Activated T-helper 2 cell treated with anti-CD3 and anti-CD28 coated beads, Interferon-gamma antibody, Interleukin-2, Interleukin-4, amounts not matched to agents 10 μg/mL and 5 μg/mL and 100 μg/mL, durations not matched to agents 14 hours and 24 hours and 36 hours (primary cell): ENCODE data around the gene SLC7A6OS. TPM values are rescaled to one million over a fixed set of nuclear protein-coding genes. Genes with fewer than 3 reads are reported as not detected.

Experiments
- DNase-seq: peaks from one replicate; pipeline ENCODE4 v3.0.0; 2021; ENCODE audit warnings: low spot score
- H3K27ac Mint-ChIP-seq: one replicate; pipeline ENCODE4 v1.8.0; 2021; ENCODE audit warnings: mixed read lengths
- H3K27me3 Mint-ChIP-seq: one replicate; pipeline ENCODE4 v1.8.0; 2021; ENCODE audit warnings: low read depth, mixed read lengths
- H3K36me3 Mint-ChIP-seq: one replicate; pipeline ENCODE4 v1.8.0; 2021; ENCODE audit warnings: low read depth, mixed read lengths
- H3K4me1 Mint-ChIP-seq: one replicate; pipeline ENCODE4 v1.8.0; 2021; ENCODE audit warnings: low read depth, mixed read lengths
- H3K4me3 Mint-ChIP-seq: one replicate; pipeline ENCODE4 v1.8.0; 2021; ENCODE audit warnings: low read depth, mild to moderate bottlenecking, moderate library complexity, mixed read lengths
- H3K9me3 Mint-ChIP-seq: one replicate; pipeline ENCODE4 v1.8.0; 2021; ENCODE audit warnings: mixed read lengths
- intact Hi-C: fragments of 100-400 bp; cut with micrococcal nuclease; formaldehyde crosslinking; loops from one replicate; pipeline ENCODE4 v1.15.1; 2023
- total RNA-seq: library from RNA; stranded (reverse); gene quantifications from 2 replicates; pipeline ENCODE4 v1.2.3, GENCODE V29; 2022

SLC7A6OS gene
- total RNA-seq, 1 donor from 2014 or later, result 24.7 TPM

DNA sequence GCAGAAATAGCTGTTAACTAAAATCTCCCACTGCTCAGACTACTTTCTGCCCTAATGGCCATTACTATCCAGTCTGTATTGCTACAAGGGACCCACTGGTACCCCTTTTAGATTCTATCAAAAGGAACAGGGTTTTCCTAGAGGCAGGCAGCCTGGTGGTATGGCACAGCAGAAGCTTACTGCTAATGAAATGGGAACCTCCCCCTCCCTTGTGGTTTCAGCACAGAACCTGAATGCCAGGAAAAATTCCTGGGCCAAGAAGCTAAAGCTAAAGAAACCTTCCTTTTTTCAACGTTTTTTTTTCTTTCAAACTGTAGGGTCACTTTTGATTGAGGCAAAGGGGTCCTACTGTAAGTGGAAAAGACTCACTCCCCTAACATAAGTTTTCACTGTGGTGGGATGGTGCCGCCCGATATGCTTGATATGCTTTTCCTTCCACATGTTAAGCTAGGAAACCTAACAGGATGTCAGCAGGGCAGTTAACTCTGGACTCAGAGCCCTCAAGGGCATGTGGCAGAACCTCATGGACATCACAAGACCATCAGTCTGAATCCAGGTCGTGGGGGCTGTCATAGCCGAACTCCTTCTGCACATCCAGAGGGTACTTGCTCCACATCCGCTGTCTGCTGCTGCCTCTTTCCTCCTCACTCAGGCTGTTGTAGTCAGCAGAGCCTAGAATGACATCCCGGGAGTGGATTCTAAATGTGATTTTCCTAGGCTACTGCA is 9.8 kb downstream of the SLC7A6OS start:
- H3K27ac Mint-ChIP-seq, result peak overlapping the region; percentile 40
- DNase-seq, result no peak
- peaks cover 3% of the 10 kb centered on the region for H3K4me1 Mint-ChIP-seq
- no peaks in the 10 kb centered on the region for H3K9me3 Mint-ChIP-seq
- H3K36me3 Mint-ChIP-seq, result peaks cover 92% of the 10 kb centered on the region
- no peak overlapping the region for H3K4me3 Mint-ChIP-seq
- no peaks in the 10 kb centered on the region for H3K27me3 Mint-ChIP-seq
- intact Hi-C loops, result no loop called here

GRCh38 chr16:68299571-68300453 is 10.9 kb downstream of the SLC7A6OS start:
- Mint-ChIP-seq H3K36me3 (peaks cover 93% of the 10 kb centered on the region), H3K4me1 (peaks cover 3% of the 10 kb centered on the region), H3K4me3 (no peak overlapping the region), H3K27ac (no peak overlapping the region), H3K27me3 (no peaks in the 10 kb centered on the region), H3K9me3 (no peaks in the 10 kb centered on the region)
- DNase-seq, result no peak
- intact Hi-C loops, result no loop called here

- no peak for DNase-seq
- no peak overlapping the region for H3K4me3 Mint-ChIP-seq
- H3K4me1 Mint-ChIP-seq, result peaks cover 1% of the 10 kb centered on the region
- no peaks in the 10 kb centered on the region for H3K27me3 Mint-ChIP-seq
- intact Hi-C loops, result no loop called here
- H3K9me3 Mint-ChIP-seq, result no peaks in the 10 kb centered on the region
- H3K27ac Mint-ChIP-seq, result no peak overlapping the region
- peaks cover 95% of the 10 kb centered on the region for H3K36me3 Mint-ChIP-seq
Observed at GRCh38 chr16:68298907-68299561, 11.7 kb downstream of the SLC7A6OS start.

DNA sequence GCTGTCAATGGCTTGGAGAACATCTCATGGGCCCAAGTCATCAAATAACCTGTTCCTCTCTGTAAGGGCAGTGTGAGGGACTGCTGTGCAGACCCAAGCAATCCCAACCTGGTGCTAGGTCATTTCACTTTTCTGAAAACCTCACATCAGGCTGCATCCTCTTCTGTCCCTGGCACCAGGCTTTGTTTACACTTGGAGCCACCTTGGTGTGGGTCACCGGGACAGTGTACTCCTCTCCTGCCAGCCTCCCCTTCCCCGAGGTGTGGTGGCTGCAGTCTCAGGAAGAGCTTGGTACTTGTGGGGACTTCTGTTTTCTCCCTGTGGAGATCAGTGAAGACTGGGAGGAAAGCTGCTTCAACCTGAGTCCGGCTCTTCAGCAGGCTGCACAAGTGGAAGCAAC is 12.4 kb downstream of the SLC7A6OS start:
- no peak for DNase-seq
- intact Hi-C loops, result no loop called here
- Mint-ChIP-seq H3K9me3 (no peaks in the 10 kb centered on the region), H3K4me3 (no peak overlapping the region), H3K27ac (peak overlapping the region; percentile 25), H3K36me3 (peaks cover 92% of the 10 kb centered on the region), H3K27me3 (no peaks in the 10 kb centered on the region), H3K4me1 (peaks cover 5% of the 10 kb centered on the region)

GRCh38 chr16:68297908-68298307 is 12.8 kb downstream of the SLC7A6OS start:
- Mint-ChIP-seq H3K9me3 (no peaks in the 10 kb centered on the region), H3K27ac (peak overlapping the region; percentile 25), H3K36me3 (peaks cover 93% of the 10 kb centered on the region), H3K4me3 (no peak overlapping the region), H3K4me1 (peaks cover 6% of the 10 kb centered on the region), H3K27me3 (no peaks in the 10 kb centered on the region)
- intact Hi-C loops, result no loop called here
- DNase-seq, result no peak

GRCh38 chr16:68296693-68297092 is 14.1 kb downstream of the SLC7A6OS start:
- DNase-seq, result no peak
- Mint-ChIP-seq H3K4me1 (peaks cover 15% of the 10 kb centered on the region), H3K4me3 (no peak overlapping the region), H3K27ac (peak overlapping the region; percentile 29), H3K9me3 (no peaks in the 10 kb centered on the region), H3K36me3 (peaks cover 92% of the 10 kb centered on the region), H3K27me3 (no peaks in the 10 kb centered on the region)
- intact Hi-C loops, result no loop called here

DNA sequence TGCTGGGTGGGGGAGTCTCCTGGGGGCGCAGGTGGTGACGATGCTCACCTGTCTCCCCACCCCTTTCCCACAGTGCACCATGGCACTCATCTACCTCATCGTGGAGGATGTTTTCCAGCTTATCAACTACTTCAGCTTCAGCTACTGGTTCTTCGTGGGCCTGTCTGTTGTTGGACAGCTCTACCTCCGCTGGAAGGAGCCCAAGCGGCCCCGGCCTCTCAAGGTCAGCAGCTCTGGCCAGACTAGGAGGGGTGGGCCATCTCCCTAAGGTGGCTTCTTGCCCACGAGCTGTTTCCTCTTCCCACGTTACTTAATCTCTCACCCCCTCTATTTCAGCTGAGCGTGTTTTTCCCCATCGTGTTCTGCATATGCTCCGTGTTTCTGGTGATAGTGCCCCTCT is 14.5 kb downstream of the SLC7A6OS start:
- Mint-ChIP-seq H3K36me3 (peaks cover 92% of the 10 kb centered on the region), H3K27ac (peak overlapping the region; percentile 29), H3K4me3 (no peak overlapping the region), H3K4me1 (peaks cover 19% of the 10 kb centered on the region), H3K9me3 (no peaks in the 10 kb centered on the region), H3K27me3 (no peaks in the 10 kb centered on the region)
- no peak for DNase-seq
- intact Hi-C loops, result no loop called here

- Mint-ChIP-seq H3K36me3 (peaks cover 87% of the 10 kb centered on the region), H3K9me3 (no peaks in the 10 kb centered on the region), H3K27me3 (no peaks in the 10 kb centered on the region), H3K4me1 (peaks cover 50% of the 10 kb centered on the region), H3K27ac (peak overlapping the region; percentile 34), H3K4me3 (no peak overlapping the region)
- no peak for DNase-seq
- intact Hi-C loops, result no loop called here
Observed at GRCh38 chr16:68292425-68292824, 18.3 kb downstream of the SLC7A6OS start.

GRCh38 chr16:68291227-68291626 is 19.5 kb downstream of the SLC7A6OS start:
- H3K4me1 Mint-ChIP-seq, result peaks cover 58% of the 10 kb centered on the region
- H3K36me3 Mint-ChIP-seq, result peaks cover 85% of the 10 kb centered on the region
- H3K4me3 Mint-ChIP-seq, result no peak overlapping the region
- H3K9me3 Mint-ChIP-seq, result no peaks in the 10 kb centered on the region
- intact Hi-C loops, result no loop called here
- DNase-seq, result no peak
- H3K27me3 Mint-ChIP-seq, result no peaks in the 10 kb centered on the region
- H3K27ac Mint-ChIP-seq, result peak overlapping the region; percentile 79

- H3K27me3 Mint-ChIP-seq, result no peaks in the 10 kb centered on the region
- peak overlapping the region; percentile 45 for H3K4me3 Mint-ChIP-seq
- peaks cover 82% of the 10 kb centered on the region for H3K36me3 Mint-ChIP-seq
- intact Hi-C loops, result no loop called here
- H3K27ac Mint-ChIP-seq, result peak overlapping the region; percentile 94
- peaks cover 66% of the 10 kb centered on the region for H3K4me1 Mint-ChIP-seq
- no peaks in the 10 kb centered on the region for H3K9me3 Mint-ChIP-seq
- DNase-seq, result no peak
Observed at GRCh38 chr16:68290450-68290849, 20.3 kb downstream of the SLC7A6OS start.

- Mint-ChIP-seq H3K36me3 (peaks cover 79% of the 10 kb centered on the region), H3K4me3 (peak overlapping the region; percentile 45), H3K27me3 (no peaks in the 10 kb centered on the region), H3K4me1 (peaks cover 72% of the 10 kb centered on the region), H3K9me3 (no peaks in the 10 kb centered on the region), H3K27ac (peak overlapping the region; percentile 94)
- intact Hi-C loops, result loop anchor here (1.0 to 10.0 kb wide), 6 partner anchors 19 to 205 kb away; partner anchors contain the start of genes NFATC3, PLA2G15, SLC7A6 and SLC7A6OS
- peak; percentile 57 for DNase-seq
Observed at GRCh38 chr16:68289621-68290329, 21.0 kb downstream of the SLC7A6OS start.

- no peaks in the 10 kb centered on the region for H3K9me3 Mint-ChIP-seq
- no peak for DNase-seq
- no peaks in the 10 kb centered on the region for H3K27me3 Mint-ChIP-seq
- peak overlapping the region; percentile 94 for H3K27ac Mint-ChIP-seq
- H3K4me3 Mint-ChIP-seq, result peak overlapping the region; percentile 45
- H3K4me1 Mint-ChIP-seq, result peaks cover 78% of the 10 kb centered on the region
- H3K36me3 Mint-ChIP-seq, result peaks cover 79% of the 10 kb centered on the region
- intact Hi-C loops, result loop anchor here (1.0 to 10.0 kb wide), 6 partner anchors 19 to 204 kb away; partner anchors contain the start of genes NFATC3, PLA2G15, SLC7A6 and SLC7A6OS
Observed at GRCh38 chr16:68289202-68289601, 21.5 kb downstream of the SLC7A6OS start.
